ENCODE measurements around the gene KLF16.
"Not testable (repeated sequence)": the region's sequence is repeated elsewhere in the genome, so short reads cannot be mapped to it uniquely, and the experiment has no call there.

The KLF16 gene

GRCh38 chr19:1863328-1863637 is at the start of gene KLF16:
Gene KLF16 (minus strand): TSS chr19:1863579. CDS start chr19:1863497, 82 bp downstream.
- no peak for DNase-seq

GRCh38 chr19:1912760-1913505 is 49.6 kb upstream of the KLF16 start:
- DNase-seq: no peak

- no peak for DNase-seq
Measured at GRCh38 chr19:1911995-1912394, 48.6 kb upstream of the KLF16 start.

GRCh38 chr19:1911098-1911497 is 47.7 kb upstream of the KLF16 start:
- no peak for DNase-seq

GRCh38 chr19:1910177-1910576 is 46.8 kb upstream of the KLF16 start:
- no peak for DNase-seq

- DNase-seq: no peak
Measured at GRCh38 chr19:1909761-1910080, 46.3 kb upstream of the KLF16 start.

- no peak for DNase-seq
Measured at GRCh38 chr19:1908364-1908678, 44.9 kb upstream of the KLF16 start.

- no peak for DNase-seq
Measured at GRCh38 chr19:1907563-1908363, 44.4 kb upstream of the KLF16 start.

- no peak for DNase-seq
Measured at GRCh38 chr19:1906985-1907562, 43.7 kb upstream of the KLF16 start.

GRCh38 chr19:1905863-1906375 is 42.5 kb upstream of the KLF16 start:
- DNase-seq: no peak

GRCh38 chr19:1905110-1905862 is 41.9 kb upstream of the KLF16 start, which contains the start of the genes ADAT3 and SCAMP4:
Gene ADAT3 (plus strand): TSS chr19:1905399. CDS start chr19:1912048, 6,649 bp downstream.
Gene SCAMP4 (plus strand): TSS chr19:1905399. CDS start chr19:1915020, 9,621 bp downstream.
- DNase-seq: peak; percentile 98 to 99

- no peak for DNase-seq
Measured at GRCh38 chr19:1904860-1905109, 41.4 kb upstream of the KLF16 start.

GRCh38 chr19:1902923-1903322 is 39.5 kb upstream of the KLF16 start:
- DNase-seq: no peak

GRCh38 chr19:1901940-1902404 is 38.6 kb upstream of the KLF16 start:
- no peak for DNase-seq

- DNase-seq: no peak
Measured at GRCh38 chr19:1896508-1896907, 33.1 kb upstream of the KLF16 start.

GRCh38 chr19:1893791-1894190 is 30.4 kb upstream of the KLF16 start:
- no peak for DNase-seq

- no peak for DNase-seq
Measured at GRCh38 chr19:1889907-1890306, 26.5 kb upstream of the KLF16 start.

- no peak for DNase-seq
Measured at GRCh38 chr19:1888385-1888784, 25.0 kb upstream of the KLF16 start.

GRCh38 chr19:1886360-1886759 is 23.0 kb upstream of the KLF16 start:
- not testable (repeated sequence) for DNase-seq

GRCh38 chr19:1885398-1886119 is 22.2 kb upstream of the KLF16 start, which contains the start of gene ABHD17A:
Gene ABHD17A (minus strand): TSS chr19:1885496. CDS start chr19:1881566, 3,930 bp downstream.
- peak; percentile 92 to 93 for DNase-seq

- DNase-seq: no peak
Measured at GRCh38 chr19:1884719-1885334, 21.4 kb upstream of the KLF16 start.

- DNase-seq: no peak
Measured at GRCh38 chr19:1884291-1884718, 20.9 kb upstream of the KLF16 start.
